ENCODE data around the gene CHRNB2. TPM values are rescaled to one million over a fixed set of nuclear protein-coding genes. Genes with fewer than 3 reads are reported as not detected.

The CHRNB2 gene
- total RNA-seq, 4 donors from 2014 or later, result under 0.01 to 0.65 (median 0.19) TPM

GRCh38 chr1:154620751-154621150, 53.2 kb downstream of the CHRNB2 start:
- no peak for TF ChIP-seq CTCF (IDR thresholded peaks at IDR 0.05)
- TF ChIP-seq EP300 (IDR thresholded peaks at IDR 0.05), result no peak
- no peak for TF ChIP-seq POLR2AphosphoS5 (IDR thresholded peaks at IDR 0.05)
- no peak for TF ChIP-seq POLR2A (IDR thresholded peaks at IDR 0.05; ENCODE audit: low read depth)
- no peak for DNase-seq (ENCODE audit: extremely low spot score)
- intact Hi-C loops (cut with DNase I), result no loop called here
- WGBS, result 69% methylated on average over 3 of the region's 3 CpGs
- Histone ChIP-seq H3K27ac (replicated peaks in 1 of 4) (no peak overlapping the region), H3K4me1 (peaks cover 5 to 40% (median 12%) of the 10 kb centered on the region in 4 donors), H3K9me3 (no peaks in the 10 kb centered on the region), H3K27me3 (no peaks in the 10 kb centered on the region), H3K36me3 (peaks cover 0 to 13% (median 0%) of the 10 kb centered on the region in 4 donors), H3K4me3 (no peak overlapping the region)

DNA sequence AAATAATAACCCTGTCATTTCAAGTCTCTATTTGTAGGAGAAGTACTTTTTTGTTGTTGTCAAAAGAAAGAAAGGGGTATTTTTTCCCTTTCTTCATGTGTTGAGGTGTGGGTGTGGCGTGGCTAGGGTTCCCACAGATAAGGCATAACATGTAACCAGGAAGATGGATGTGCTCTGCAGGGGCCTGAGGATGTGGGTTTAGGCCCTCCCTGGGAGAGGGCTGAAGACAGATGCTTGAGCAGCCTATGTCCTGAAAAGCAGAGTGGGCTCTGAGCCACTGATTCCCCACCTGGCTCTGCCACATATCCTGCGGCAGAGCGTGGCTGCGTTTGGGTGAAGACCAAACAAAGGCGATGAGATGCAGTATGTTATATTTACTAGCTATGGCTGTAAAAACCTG, 54.3 kb downstream of the CHRNB2 start:
- no peaks in the 10 kb centered on the region for H3K27me3 ChIP-seq
- no peak overlapping the region for H3K4me3 ChIP-seq
- H3K4me1 ChIP-seq, result peaks cover 15 to 40% (median 19%) of the 10 kb centered on the region in 4 donors
- peaks cover 0 to 13% (median 0%) of the 10 kb centered on the region in 4 donors for H3K36me3 ChIP-seq
- no peak overlapping the region for H3K27ac ChIP-seq (replicated peaks in 1 of 4)
- TF ChIP-seq CTCF (IDR thresholded peaks at IDR 0.05), result no peak
- no peaks in the 10 kb centered on the region for H3K9me3 ChIP-seq
- intact Hi-C loops (cut with DNase I), result no loop called here
- 91% methylated on average over 5 of the region's 5 CpGs for WGBS
- no peak for DNase-seq (ENCODE audit: extremely low spot score)

GRCh38 chr1:154622503-154623039, 55.0 kb downstream of the CHRNB2 start:
- Histone ChIP-seq H3K4me3 (no peak overlapping the region), H3K27me3 (no peaks in the 10 kb centered on the region), H3K9me3 (no peaks in the 10 kb centered on the region), H3K36me3 (peaks cover 0 to 13% (median 0%) of the 10 kb centered on the region in 4 donors), H3K4me1 (peaks cover 19 to 43% (median 22%) of the 10 kb centered on the region in 4 donors), H3K27ac (replicated peaks in 1 of 4) (no peak overlapping the region)
- TF ChIP-seq POLR2A (IDR thresholded peaks at IDR 0.05; ENCODE audit: low read depth), result no peak
- TF ChIP-seq EP300 (IDR thresholded peaks at IDR 0.05), result no peak
- TF ChIP-seq POLR2AphosphoS5 (IDR thresholded peaks at IDR 0.05), result no peak
- no peak for TF ChIP-seq CTCF (IDR thresholded peaks at IDR 0.05)
- DNase-seq (ENCODE audit: extremely low spot score), result no peak
- intact Hi-C loops (cut with DNase I), result no loop called here

- no peak for TF ChIP-seq POLR2A (IDR thresholded peaks at IDR 0.05; ENCODE audit: low read depth)
- no peak for TF ChIP-seq POLR2AphosphoS5 (IDR thresholded peaks at IDR 0.05)
- TF ChIP-seq CTCF (IDR thresholded peaks at IDR 0.05), result no peak
- no peak for TF ChIP-seq EP300 (IDR thresholded peaks at IDR 0.05)
- Histone ChIP-seq H3K4me1 (peaks cover 22 to 43% (median 23%) of the 10 kb centered on the region in 4 donors), H3K4me3 (no peak overlapping the region), H3K9me3 (no peaks in the 10 kb centered on the region), H3K27me3 (no peaks in the 10 kb centered on the region), H3K36me3 (peaks cover 0 to 13% (median 0%) of the 10 kb centered on the region in 4 donors), H3K27ac (replicated peaks in 1 of 4) (no peak overlapping the region)
- whole genome bisulfite sequencing, result 73% methylated on average over 3 of the region's 3 CpGs
- intact Hi-C loops (cut with DNase I), result no loop called here
- DNase-seq (ENCODE audit: extremely low spot score), result no peak
These were observed 55.8 kb downstream of the CHRNB2 start for GRCh38 chr1:154623358-154623757.

All from esophagus muscularis mucosa (tissue), 4 donors.